ENCODE measurements around the gene CILP2.

GRCh38 chr19:19500975-19501644, 37.0 kb upstream of the CILP2 start:
- TF ChIP-seq TAF1 (IDR thresholded peaks at IDR 0.05; ENCODE audit: borderline replicate concordance, low read depth, low read length) (no peak), POLR2A (IDR thresholded peaks at IDR 0.05; ENCODE audit: low read depth, low read length) (no peak), POLR2AphosphoS5 (IDR thresholded peaks at IDR 0.05; ENCODE audit: low read depth, low read length) (no peak)

All from GM12892 (cell line).